Stimulated activated CD8-positive, alpha-beta memory T cell treated with anti-CD3 and anti-CD28 coated beads, Interleukin-15, amount 100 ng/mL, for 1 hour (primary cell): ENCODE measurements around the gene BLMH.
"Not testable (repeated sequence)": the region's sequence is repeated elsewhere in the genome, so short reads cannot be mapped to it uniquely, and the experiment has no call there.

Experiments used
- DNase-seq: peaks from one replicate; pipeline ENCODE4 v3.0.0-alpha.2; 2020; ENCODE audit warnings: low read depth

The BLMH gene

DNA sequence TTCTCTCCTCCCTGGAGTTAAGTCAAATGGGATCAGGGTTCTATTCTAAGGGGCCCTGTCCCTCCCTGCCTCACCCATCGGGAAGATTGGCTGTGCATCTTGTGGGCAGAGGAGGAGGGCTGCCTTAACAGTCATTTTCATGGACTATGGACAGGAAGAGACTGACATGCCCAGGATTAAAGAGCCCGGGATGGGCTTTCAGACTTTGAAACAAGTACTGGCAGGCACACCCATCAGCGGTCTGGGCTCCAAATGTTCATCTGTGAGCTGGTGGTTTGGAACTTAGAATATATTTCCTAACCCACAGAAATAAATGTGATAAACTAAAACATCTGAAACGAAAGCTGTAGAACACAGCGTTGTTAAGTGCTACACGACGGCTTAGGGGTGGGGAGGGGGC is 62.7 kb downstream of the BLMH start:
- DNase-seq, result no peak

DNA sequence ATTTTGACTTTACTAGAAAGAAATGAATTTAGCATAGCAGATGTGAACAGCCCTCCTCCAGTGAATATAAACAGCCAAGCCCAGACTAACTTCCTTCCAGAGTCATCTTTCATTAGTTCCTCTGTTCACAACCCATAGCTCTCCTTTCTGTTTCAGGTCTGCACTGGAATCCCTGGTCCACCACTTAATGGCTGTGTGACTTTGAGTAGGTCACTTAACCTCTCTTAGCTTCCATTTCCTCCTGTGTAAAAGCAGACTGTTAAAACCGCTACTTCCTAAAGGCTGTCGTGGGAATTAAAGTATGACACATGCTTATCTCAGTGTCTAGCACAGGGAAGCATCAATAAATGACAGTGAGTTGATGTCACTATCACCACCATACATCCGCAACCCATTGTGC is 63.7 kb downstream of the BLMH start:
- no peak for DNase-seq

GRCh38 chr17:30226878-30227277 is 64.9 kb downstream of the BLMH start:
- DNase-seq, result no peak

DNA sequence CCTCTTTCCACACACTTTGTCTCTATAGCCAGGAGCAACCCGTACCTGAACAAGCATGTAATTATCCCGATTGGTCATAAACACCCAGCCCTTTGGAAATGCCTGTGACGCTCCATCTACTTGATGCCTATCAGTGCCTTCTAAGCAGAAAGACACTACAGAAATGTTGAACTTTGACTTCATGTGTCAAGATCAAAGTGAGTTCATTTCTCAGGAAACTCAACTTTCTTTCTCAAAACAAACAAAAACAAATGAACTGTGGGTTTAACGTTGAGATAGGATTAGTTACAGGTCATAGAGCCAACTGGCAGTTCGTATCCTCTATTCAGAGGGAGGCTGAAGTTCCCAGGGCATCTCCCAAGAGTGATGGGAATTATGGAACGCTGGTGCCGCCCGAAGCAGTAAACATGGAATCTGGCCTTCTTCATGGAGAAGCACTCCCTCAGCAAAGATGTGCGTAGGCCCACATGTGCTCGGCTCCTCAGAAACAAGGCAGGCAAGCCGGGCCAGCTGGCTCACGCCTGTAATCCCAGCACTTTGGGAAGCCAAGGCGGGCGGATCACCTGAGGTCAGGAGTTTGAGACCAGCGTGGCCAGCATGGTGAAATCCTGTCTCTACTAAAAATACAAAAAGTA is 65.7 kb downstream of the BLMH start:
- DNase-seq, result no peak

DNA sequence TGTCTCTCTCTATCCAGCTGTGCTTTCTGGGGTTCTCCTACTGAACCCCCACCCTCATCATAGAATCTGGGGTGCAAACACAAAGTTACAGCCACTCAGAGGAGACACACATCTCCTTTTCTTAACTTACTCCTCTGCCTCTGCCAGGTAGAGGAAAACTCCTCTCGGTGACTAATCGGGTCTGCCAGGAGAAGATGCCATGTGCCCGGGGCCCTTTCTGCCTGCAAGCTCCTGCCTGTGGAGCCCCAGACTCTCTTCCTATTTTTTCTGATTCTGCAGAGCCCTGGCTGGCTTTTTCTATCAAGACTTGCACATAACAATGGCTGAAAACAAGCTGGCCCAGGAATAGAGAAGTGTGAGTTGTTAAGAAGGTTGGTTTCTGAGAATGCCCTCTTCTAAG is 66.6 kb downstream of the BLMH start:
- no peak for DNase-seq

GRCh38 chr17:30224419-30224960 is 67.3 kb downstream of the BLMH start:
- no peak for DNase-seq

- DNase-seq, result no peak
Measured at GRCh38 chr17:30222721-30223175, 69.0 kb downstream of the BLMH start.

DNA sequence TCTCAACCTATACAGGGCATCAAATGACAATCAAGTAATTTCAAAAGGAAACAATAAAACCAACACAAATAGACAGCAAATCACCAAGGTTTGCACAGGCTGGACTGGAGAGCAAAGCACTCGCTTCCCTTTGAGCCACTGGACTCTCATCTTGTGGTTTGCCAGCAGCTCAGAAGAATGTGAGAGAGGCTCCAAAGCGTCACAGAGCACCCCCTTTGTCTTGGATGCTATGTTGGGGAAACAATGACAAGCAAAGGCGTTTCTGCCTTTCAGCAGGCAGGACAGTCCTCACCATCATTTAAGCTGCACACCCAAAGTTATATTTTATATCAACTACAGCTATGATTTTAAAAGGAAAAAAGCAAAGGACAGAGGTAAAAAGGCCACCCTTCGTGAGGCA is 69.5 kb downstream of the BLMH start:
- DNase-seq, result no peak

DNA sequence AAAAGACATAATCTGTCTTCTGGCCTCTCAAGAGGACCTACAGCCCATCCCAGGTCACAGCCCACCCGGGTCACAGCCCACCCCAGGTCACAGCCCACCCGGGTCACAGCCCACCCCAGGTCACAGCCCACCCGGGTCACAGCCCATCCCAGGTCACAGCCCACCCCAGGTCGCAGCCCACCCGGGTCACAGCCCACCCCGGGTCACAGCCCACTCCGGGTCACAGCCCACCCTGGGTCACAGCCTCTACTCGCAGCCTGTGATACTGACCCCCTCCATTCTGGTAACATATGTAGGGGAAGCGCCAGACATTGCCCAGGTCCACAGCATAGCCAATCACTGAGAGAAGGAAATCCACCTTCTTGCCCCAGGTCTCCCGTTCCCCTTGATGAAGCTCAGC is 70.4 kb downstream of the BLMH start:
- no peak for DNase-seq

- no peak for DNase-seq
Measured at GRCh38 chr17:30220414-30220813, 71.3 kb downstream of the BLMH start.

- DNase-seq, result no peak
Measured at GRCh38 chr17:30219833-30220232, 71.9 kb downstream of the BLMH start.

DNA sequence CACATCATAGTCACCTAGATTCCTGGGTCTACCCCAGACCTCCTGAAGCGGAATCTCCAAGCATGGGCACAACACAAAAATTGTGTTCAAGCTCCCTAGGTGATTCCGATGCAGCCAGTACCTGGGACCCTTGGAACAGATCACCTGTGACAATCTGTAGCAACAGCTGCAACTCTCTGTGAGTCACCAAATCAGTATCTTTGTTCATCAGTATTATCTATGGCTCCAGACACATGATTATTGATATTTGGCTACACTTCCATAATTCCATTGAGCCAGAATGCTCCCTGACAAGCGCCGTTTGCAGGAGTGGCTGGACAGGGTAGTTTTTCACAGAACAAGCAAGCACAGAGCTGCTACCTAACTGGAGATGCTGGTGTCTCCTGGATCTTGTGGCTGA is 72.4 kb downstream of the BLMH start:
- no peak for DNase-seq

DNA sequence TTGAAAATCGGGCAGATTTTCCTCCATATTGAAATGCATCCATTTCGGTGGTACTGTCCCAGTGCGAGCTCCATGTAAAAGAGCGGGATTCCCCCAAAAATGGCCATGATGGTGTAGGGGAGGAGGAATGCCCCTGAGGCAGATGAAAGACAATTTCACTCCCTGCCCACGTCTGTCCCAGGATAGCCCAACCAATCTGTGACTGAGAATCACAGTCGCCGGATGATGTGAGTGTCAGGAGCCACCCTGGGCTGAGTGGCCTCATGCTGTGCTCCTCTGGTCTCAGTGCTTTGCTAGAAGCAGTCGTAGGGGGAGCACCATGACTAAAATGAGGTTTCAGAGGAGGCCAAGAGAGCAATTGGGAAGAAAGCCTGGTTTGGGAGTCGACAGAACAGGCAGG is 72.9 kb downstream of the BLMH start:
- no peak for DNase-seq

- DNase-seq, result no peak
Measured at GRCh38 chr17:30217746-30218245, 73.9 kb downstream of the BLMH start.

DNA sequence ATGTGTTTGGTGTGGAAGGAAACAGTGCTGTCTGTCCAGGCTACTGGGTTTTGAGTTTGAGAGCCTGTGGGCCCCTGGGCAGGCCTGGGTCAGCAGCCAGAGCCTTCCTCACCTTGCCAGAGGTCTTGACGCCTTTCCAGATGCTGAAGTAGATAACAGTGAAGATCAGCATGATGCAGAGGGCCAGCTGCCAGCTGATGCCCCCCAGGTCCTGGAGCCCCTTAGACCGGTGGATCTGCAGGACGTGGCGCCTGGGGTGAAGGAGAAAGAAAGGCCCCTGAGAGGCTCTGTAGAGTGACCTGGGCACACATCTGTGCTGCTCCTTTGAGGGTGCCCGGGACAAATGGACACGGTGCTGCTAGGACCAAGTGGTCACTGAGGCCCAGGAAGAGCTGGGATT is 74.7 kb downstream of the BLMH start:
- DNase-seq, result no peak

DNA sequence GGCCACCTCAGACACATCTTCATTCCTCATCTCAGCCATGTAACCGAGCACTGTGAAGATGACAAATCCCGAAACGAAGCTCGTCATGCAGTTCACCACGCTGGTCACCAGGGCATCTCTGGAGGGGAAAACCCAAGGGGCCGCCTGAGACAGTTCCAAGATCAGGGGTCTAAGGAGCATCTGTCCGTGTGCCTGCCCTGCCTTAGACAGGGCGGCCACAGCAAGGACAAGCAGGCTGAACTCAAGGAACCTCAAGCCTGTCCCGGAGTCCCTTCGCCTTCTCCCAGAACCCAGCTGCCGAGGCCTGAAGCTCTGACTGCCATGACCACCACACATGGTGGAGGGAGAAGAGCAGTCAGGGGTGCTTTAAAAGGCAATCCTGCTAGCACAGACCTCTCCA is 79.0 kb downstream of the BLMH start:
- no peak for DNase-seq

DNA sequence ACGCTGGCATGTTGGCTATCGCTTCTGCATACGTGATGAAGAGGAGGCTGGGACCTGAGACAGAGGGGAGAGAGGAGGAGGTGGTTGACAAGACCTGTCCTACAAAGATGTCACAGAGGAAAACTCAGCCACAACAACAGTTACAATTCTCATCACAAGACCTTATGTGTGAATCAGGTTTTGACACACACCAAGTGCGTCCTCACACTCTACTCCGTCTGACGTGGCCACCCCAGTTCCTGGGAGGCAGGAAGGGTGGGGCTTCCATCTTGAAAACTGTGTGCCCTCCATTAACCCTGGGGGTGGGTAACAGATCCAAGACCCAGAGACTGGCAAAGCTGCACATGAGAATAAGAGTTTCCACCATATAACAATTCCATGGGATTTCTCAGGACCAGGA is 80.4 kb downstream of the BLMH start:
- DNase-seq, result no peak

DNA sequence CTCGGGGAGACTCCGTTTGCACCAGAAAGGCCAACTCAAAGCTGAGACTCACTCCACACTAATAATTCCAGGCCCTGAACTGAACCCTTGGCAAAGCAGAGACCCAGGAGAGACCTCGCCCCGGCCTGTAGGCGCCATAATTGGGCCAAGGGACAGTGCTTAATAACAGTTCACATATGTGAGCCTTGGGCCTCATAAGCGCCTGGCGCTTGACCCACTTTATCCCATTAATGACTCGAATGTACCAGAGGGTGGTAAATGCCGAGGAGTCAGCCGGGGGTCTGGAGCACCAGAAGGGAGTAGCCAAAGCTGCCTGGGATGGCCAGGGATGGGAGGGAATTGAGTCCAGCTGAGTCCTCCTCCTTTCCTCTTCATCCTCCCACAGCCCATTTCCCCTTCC is 80.8 kb downstream of the BLMH start:
- DNase-seq, result no peak

DNA sequence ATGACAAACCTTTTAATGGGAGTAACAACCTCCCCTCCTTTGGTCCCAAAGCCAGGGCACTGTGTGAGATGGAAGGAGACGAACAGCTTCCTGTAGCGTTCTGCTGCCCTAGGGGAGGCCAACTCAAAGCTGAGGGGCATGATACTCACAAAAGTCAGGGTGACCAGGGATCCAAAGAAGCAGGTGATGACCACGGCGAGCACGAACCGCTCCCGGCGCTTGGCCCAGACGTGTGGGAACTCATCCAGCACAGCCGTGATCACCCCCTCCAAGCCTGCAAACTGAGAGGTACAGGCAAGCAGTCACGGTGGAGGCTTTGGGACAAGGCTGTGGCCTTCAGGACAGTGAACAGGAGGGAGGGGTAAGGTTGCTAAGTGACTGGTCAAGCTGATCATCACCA is 81.4 kb downstream of the BLMH start:
- no peak for DNase-seq

DNA sequence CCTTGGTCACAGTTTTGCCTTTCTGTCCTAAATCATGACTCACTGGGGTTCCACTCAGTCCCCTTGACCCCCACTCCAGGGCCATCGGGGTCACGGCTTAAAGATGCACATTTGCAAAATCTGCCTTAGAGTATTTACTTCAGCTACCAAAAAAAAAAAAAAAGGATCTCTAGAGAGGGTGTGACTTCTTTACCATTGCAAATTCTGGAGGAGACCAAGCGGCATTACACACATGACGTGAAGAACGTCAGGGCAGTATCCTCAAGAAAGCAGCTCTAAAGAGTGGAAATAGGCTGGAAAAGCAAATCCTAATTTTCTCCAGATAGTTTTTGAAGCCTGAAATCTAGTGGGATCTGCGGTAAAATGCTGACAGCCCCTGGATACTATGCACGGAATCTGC is 81.8 kb downstream of the BLMH start:
- DNase-seq, result no peak

DNA sequence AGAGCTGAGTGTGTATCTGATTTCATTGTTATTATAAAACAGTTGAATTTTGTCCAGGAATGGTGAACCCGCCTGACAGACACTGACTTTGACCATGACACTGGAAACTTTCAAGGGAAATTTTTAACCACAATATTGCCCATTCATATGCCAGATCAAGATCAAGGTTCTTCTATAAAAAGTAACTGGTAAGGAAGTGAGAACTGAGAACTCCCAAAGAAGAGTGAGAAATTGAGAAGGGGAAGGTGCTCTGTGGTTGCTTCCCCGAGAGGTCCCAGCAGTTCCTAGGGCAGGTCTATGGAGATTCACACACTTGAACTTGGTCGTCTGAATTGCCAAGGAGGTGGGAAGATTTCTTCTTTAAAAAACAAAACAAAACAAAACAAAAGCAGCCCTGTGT is 83.5 kb downstream of the BLMH start:
- no peak for DNase-seq

GRCh38 chr17:30207655-30208054 is 84.1 kb downstream of the BLMH start:
- DNase-seq, result no peak

- no peak for DNase-seq
Measured at GRCh38 chr17:30203471-30203981, 88.2 kb downstream of the BLMH start.

GRCh38 chr17:30200656-30201055 is 91.1 kb downstream of the BLMH start:
- not testable (repeated sequence) for DNase-seq
